GM12875 (cell line): ENCODE data around the gene PRLR.

ENCODE experiments used
- H3K4me3 ChIP-seq: one replicate; pipeline ENCODE4 v1.5.1; 2011; ENCODE audit warnings: low read depth, low read length, control low read depth
- TF ChIP-seq, protein P1 (sequence below): IDR thresholded peaks from 2 replicates; pipeline ENCODE4 v1.5.1; 2011; ENCODE audit warnings: low read depth, mild to moderate bottlenecking, control low read depth, inconsistent platforms, low read length, moderate library complexity, borderline replicate concordance; ENCODE audit not compliant: insufficient read depth

The PRLR gene

GRCh38 chr5:35172533-35172932 lies 57.8 kb downstream of the PRLR start:
- TF ChIP-seq, protein P1, sequence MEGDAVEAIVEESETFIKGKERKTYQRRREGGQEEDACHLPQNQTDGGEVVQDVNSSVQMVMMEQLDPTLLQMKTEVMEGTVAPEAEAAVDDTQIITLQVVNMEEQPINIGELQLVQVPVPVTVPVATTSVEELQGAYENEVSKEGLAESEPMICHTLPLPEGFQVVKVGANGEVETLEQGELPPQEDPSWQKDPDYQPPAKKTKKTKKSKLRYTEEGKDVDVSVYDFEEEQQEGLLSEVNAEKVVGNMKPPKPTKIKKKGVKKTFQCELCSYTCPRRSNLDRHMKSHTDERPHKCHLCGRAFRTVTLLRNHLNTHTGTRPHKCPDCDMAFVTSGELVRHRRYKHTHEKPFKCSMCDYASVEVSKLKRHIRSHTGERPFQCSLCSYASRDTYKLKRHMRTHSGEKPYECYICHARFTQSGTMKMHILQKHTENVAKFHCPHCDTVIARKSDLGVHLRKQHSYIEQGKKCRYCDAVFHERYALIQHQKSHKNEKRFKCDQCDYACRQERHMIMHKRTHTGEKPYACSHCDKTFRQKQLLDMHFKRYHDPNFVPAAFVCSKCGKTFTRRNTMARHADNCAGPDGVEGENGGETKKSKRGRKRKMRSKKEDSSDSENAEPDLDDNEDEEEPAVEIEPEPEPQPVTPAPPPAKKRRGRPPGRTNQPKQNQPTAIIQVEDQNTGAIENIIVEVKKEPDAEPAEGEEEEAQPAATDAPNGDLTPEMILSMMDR: no peak
- H3K4me3 ChIP-seq: no peak overlapping the region

DNA sequence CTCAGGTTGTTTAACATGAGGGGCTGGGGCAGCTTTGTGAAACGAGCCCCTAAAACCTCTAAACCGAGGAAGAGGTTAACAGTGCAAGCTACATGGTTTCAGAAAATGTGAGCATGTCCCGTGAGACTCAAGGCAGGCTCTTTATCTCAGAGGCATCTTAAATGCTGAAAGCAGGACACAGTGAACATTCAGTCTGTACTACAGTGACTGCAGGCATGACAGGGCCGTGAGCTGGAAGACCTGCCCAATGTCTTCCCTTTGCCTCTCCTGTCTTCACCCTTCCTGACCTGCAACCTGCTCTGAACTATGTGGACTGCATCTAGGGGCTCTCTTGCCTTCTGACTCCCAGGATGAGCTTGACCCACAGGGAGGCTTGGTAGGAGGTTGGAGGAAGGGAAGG lies 58.3 kb downstream of the PRLR start:
- H3K4me3 ChIP-seq: no peak overlapping the region
- TF ChIP-seq, protein P1: no peak

DNA sequence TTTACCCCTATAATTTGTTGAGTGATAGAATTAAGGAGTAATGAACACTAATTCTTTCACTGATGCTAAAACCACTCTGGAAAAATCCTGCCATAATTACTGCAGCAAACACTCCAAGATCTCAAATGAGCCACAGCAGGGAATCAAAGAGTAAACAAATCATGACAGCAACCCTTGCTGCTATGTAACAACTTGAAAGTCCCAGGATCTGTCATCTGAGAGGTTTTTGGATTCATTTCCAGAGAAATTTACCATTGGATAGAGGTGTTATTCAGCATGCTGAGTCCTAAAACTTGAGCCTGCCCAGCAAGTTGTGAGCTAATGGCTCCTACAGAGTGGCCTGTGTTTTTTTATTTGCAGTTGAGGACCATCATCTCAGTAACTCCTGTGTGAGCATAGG lies 59.2 kb downstream of the PRLR start:
- TF ChIP-seq, protein P1: no peak
- H3K4me3 ChIP-seq: no peak overlapping the region

DNA sequence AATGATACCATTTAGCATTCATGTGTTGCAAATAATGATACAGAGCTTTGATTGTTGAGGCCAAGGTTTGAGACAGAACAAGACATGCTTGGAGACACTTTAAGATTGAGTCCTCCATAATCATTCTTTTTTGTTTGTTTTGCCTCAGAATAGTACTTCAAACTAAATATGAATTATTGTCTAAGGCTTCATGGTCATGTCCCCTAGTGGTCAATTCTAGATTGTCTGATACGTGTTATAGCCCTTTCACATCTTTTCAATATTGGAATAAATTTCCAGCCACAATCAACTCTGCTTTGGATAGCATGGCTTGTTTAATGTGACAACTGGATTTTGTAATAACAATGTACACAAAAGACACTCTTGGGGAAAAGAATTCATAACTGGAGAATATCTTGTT lies 64.2 kb downstream of the PRLR start:
- TF ChIP-seq, protein P1: no peak
- no peak overlapping the region for H3K4me3 ChIP-seq

DNA sequence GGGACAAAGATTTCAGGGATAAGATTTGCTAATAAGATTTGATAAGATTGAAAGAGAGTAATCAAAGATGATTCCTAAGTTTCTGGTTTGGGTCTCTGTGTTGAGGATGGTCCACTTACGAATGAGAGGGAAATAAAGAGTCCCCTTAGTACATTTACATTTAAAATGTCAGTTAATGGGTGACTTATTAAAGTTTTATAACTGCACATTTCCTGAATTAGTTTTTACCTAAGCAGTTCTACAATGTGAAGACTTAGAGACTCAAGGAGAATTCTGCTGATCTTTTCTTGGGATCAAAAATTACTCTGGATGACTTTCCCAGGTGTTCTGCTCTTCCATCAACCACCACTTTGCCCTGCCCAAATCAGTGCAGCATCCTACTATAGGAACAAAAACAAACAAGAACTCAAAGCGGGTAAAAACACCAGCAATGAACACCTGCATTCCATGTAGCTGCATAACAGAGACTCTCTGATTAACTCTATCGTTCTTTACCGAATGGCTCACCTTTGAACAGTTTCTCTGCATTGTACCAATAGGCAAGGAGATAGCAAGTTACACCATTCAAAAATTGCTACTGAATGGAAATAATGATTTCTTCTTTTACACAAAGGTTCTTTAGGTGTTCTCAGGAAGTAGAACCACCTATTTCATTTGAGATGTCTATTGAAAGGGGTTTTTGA lies 65.3 kb downstream of the PRLR start:
- TF ChIP-seq, protein P1: no peak
- H3K4me3 ChIP-seq: no peak overlapping the region

DNA sequence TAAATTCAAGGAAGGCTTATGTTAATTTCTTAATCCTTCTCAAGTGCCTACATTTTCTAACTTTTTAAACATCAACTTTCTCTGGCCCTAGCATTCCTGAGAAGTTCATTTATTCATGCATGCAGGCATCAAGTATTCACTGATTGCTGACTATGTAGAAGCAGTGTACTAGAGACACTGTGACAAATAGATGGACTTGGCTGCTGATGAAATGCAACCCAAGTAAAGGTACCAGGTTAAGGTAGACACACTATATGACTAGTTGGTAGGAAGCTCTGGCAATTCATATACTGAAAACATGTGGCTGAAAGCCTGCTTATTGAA lies 66.6 kb downstream of the PRLR start:
- H3K4me3 ChIP-seq: no peak overlapping the region
- TF ChIP-seq, protein P1: no peak

- no peak overlapping the region for H3K4me3 ChIP-seq
- TF ChIP-seq, protein P1: no peak
Measured at GRCh38 chr5:35162848-35163709, 67.2 kb downstream of the PRLR start.
